Measurements from ENCODE around the gene BICD2.

DNA sequence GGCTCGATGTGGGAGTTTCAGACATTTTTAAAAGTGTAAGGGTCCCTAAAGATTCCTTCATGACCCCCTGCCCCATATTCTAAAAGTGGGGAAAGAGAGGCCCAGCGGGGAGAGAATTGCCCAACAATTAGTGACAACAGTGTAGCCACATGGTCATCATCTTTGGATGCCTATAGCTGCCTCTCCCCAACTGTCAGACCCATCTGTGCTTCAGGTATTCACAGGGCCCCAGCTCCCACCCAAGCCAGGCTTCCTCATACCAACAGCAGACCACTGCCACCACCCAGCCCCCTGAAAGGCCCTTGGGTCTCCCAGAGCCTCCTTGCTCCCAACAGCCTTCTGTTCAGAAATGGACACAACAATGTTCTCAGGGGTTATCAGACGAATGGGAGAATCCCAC is 4.1 kb downstream of the BICD2 start:
- no peak for TF ChIP-seq CTCF (IDR thresholded peaks at IDR 0.05)
- TF ChIP-seq POLR2A (IDR thresholded peaks at IDR 0.05), result no peak

Measured in adrenal gland (tissue), 5 donors.